Esophagus (tissue), 2 donors: ENCODE data around the gene FIG4. TPM values are rescaled to one million over a fixed set of nuclear protein-coding genes. Genes with fewer than 3 reads are reported as not detected.

Experiments
- H3K27ac ChIP-seq, 2 donors: one replicate each; pipeline ENCODE4 v1.5.1; 2013; ENCODE audit warnings: low read depth in 2 of 2, mild to moderate bottlenecking in 2 of 2, inconsistent platforms in 1 of 2, low read length in 1 of 2, moderate library complexity in 1 of 2
- H3K27me3 ChIP-seq, 2 donors: one replicate each; pipeline ENCODE4 v1.6.1; 2013; ENCODE audit warnings: low read length in 2 of 2, control low read depth in 1 of 2, mild to moderate bottlenecking in 1 of 2; ENCODE audit not compliant: insufficient read depth in 2 of 2, control insufficient read depth in 1 of 2
- H3K36me3 ChIP-seq, 2 donors: one replicate each; pipeline ENCODE4 v1.6.1; 2013; ENCODE audit warnings: low read length in 1 of 2; ENCODE audit not compliant: control insufficient read depth in 2 of 2, insufficient read depth in 2 of 2
- H3K4me1 ChIP-seq, 2 donors: one replicate each; pipeline ENCODE4 v1.6.1; 2013; ENCODE audit warnings: low read length in 1 of 2; ENCODE audit not compliant: control insufficient read depth in 2 of 2, insufficient read depth in 2 of 2
- H3K4me3 ChIP-seq, 2 donors: one replicate each; pipeline ENCODE4 v1.5.1; 2013; ENCODE audit warnings: low read length in 2 of 2, mild to moderate bottlenecking in 2 of 2, low read depth in 1 of 2, moderate library complexity in 1 of 2
- H3K9me3 ChIP-seq, 2 donors: one replicate each; pipeline ENCODE4 v1.6.1; 2013; ENCODE audit warnings: mild to moderate bottlenecking in 2 of 2, low read depth in 1 of 2, low read length in 1 of 2, moderate library complexity in 1 of 2; ENCODE audit not compliant: control insufficient read depth in 2 of 2, insufficient read depth in 1 of 2
- WGBS, 2 donors: extraction: QIAGEN DNeasy Blood & Tissue Kit; methylation state at CpG; one replicate each; pipeline ENCODE4 v1.1.7; 2013; 5-methylcytosine and 5-hydroxymethylcytosine counted together
- polyA plus RNA-seq, 2 donors: library from polyadenylated mRNA; stranded (reverse); fragments of 200-250 nt; gene quantifications; one replicate each; pipeline ENCODE4 v1.2.3, GENCODE V29; 2013
- donor health status: healthy with polysubstance abuse.
- donor health status: Bipolar disorder and iron deficiency.

FIG4 gene
- 1 to 10 TPM; 5.2 to 6.6 TPM for polyA plus RNA-seq

DNA sequence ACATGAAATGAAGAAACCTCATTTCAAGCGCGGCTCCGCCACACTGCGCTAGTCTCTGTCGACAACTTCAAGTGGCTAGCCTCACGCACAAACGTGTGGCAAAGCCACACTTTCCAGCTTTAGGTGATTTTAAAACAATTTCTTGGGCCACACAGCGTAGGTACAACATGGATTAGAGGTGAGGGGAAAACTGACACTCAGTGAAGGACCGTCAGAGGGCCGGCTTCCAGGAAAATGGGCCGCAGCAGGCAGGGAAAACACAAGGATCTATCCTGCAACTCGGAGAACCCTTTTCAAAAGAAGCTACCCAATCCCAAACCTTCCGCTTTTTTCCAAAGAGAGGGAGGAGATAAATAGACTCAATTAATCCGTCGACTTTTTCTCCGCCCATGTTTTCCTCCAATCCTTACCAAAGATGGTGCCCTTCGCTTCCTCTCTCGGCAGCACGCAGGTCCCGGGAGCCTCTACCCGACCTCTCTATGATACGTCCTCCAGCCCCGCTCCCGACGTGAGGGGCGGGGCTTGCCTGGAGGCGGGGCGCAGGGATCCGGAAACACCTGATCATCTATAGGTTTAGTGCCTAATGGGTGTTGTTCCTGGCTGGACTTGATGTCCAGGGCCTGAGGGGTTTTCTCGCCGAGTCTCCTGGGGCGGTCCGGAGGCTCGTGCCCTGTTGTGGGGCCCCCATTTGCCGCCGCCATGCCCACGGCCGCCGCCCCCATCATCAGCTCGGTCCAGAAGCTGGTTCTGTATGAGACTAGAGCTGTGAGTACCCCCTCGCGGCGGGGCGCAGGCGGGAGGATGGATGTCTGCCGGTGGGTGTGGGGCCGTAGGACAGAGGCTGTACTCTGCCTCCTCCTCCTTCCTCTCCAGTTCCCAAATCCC, at the start of gene FIG4, which contains the start of gene AK9:
TSS of gene FIG4 (plus strand) at position 560 of the 885 bp plus-strand sequence. CDS start at position 700, 140 bp downstream.
TSS of gene AK9 (minus strand) at position 466 of the 885 bp plus-strand sequence. CDS start 15,457 bp downstream, outside the sequence.
- no peaks in the 10 kb centered on the region for H3K27me3 ChIP-seq
- H3K27ac ChIP-seq: peak within 1 kb of the TSS; percentile 86 to 93
- H3K4me3 ChIP-seq: peak within 1 kb of the TSS; percentile 82 to 86
- H3K4me1 ChIP-seq: peaks cover 0 to 3% of the 10 kb centered on the region in 2 donors
- no peaks in the 10 kb centered on the region for H3K36me3 ChIP-seq
- H3K9me3 ChIP-seq: no peaks in the 10 kb centered on the region
- WGBS, 2 donors: 0 to 1% methylated on average over 47 of the region's 47 CpGs

DNA sequence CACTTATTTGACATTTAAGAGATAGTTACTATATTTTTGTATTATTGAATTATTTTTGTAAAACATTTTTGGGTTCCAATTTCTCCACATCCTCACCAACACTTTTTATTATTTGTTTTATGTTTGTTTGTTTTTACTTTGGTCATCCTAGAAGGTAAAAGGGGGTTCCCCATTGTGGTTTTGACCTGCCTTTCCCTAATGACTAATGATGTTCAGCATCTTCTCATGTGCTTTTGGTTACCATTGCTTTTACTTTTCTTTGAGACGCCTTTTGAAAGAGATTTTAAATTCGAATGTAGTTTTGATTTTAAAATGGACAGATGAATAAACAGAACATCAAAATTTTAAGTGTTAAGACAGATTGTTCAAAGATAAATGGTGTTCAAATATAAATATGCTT, 47.0 kb upstream of the FIG4 start:
- no peaks in the 10 kb centered on the region for H3K36me3 ChIP-seq
- no peak overlapping the region for H3K4me3 ChIP-seq
- WGBS, 2 donors: 82 to 92% methylated on average over 2 of the region's 2 CpGs
- H3K4me1 ChIP-seq: no peaks in the 10 kb centered on the region
- no peak overlapping the region for H3K27ac ChIP-seq
- peaks cover 0 to 2% of the 10 kb centered on the region in 2 donors for H3K9me3 ChIP-seq
- no peaks in the 10 kb centered on the region for H3K27me3 ChIP-seq

DNA sequence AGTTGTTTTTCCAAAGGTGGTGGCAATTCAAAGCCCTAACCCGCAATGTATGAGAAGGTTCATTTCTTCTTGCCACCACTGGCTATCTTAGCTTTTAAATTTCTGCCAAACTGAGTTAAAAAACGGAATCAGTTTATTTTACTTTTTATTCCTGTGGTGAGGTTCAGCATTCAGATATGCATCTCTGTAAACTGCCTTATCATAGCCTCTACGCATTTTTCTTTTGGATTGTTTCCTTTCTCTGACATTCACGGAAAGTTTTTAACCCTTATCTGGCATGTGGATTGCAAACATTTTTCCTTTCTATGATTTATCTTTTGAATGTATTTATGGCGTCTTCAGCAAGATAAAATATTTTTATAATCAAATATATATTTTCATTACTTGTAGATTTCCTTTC, 37.8 kb upstream of the FIG4 start:
- no peaks in the 10 kb centered on the region for H3K4me1 ChIP-seq
- no peaks in the 10 kb centered on the region for H3K27me3 ChIP-seq
- 58 to 78% methylated on average over 5 of the region's 5 CpGs for WGBS, 2 donors
- H3K27ac ChIP-seq: no peak overlapping the region
- no peaks in the 10 kb centered on the region for H3K36me3 ChIP-seq
- H3K4me3 ChIP-seq: no peak overlapping the region
- no peaks in the 10 kb centered on the region for H3K9me3 ChIP-seq

DNA sequence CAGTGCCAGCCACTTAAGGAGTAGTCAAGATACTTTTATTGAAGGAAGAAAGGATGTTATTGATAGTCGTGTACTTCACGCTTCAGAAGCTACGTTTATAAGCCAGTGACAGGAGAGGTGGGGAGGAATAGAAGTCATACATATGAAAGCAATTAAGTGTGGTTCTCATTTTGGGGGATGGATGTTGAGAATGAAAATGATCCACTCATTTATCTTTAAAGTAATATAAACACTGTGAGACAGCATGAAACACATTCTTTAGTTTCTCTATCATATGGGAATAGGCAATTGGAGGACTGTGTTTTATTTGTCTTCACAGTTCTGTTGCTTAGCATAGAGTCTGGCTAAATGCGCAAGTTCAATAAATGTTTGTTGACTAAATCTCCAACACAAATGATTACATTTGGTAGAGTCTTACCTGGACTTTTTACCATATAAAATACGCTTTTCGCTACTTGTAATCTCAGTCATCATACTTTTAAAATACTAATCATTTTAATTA, 35.3 kb upstream of the FIG4 start:
- 86 to 90% methylated on average over 6 of the region's 6 CpGs for WGBS, 2 donors
- Histone ChIP-seq H3K4me1 (no peaks in the 10 kb centered on the region), H3K36me3 (no peaks in the 10 kb centered on the region), H3K27me3 (no peaks in the 10 kb centered on the region), H3K4me3 (no peak overlapping the region), H3K9me3 (no peaks in the 10 kb centered on the region), H3K27ac (no peak overlapping the region)

DNA sequence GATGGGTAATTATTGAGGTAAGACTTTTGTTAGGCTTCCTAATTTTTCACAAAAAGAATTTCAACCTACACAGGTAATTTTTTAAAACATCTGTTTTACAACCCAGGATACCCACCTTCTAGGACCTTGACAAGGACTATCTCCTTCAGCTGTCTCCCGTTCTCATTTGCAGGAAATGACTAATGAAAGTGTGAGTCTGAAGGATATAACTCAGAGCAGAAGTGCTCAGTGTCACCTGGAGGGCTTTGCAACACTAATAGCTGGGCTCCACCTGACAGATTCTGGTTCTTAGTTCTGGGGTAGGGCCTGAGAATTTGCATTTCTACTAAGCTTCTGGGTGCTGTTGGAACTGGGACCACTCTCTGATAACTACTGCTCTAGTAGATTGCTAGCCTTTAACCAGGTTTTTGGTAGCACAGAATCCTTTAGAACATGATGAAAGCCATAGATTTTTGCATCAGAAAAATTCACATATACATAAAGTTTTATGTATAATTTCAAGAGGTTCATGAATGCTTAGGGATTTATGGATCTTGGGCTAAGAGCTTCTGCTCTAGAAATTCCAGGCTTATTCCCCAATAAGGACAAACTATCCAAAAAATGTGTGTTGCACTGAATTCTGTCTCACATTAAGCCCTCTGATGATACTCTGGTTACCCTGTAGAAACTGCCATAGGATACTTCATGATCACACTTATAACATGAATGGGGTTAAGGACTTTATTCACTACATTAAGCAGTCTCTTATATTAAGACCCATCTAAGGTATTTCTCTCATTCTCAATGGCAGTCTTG, 30.4 kb upstream of the FIG4 start:
- no peak overlapping the region for H3K4me3 ChIP-seq
- H3K9me3 ChIP-seq: no peaks in the 10 kb centered on the region
- no peak overlapping the region for H3K27ac ChIP-seq
- 47 to 51% methylated on average over 1 of the region's 1 CpG for WGBS, 2 donors
- no peaks in the 10 kb centered on the region for H3K36me3 ChIP-seq
- no peaks in the 10 kb centered on the region for H3K27me3 ChIP-seq
- no peaks in the 10 kb centered on the region for H3K4me1 ChIP-seq

DNA sequence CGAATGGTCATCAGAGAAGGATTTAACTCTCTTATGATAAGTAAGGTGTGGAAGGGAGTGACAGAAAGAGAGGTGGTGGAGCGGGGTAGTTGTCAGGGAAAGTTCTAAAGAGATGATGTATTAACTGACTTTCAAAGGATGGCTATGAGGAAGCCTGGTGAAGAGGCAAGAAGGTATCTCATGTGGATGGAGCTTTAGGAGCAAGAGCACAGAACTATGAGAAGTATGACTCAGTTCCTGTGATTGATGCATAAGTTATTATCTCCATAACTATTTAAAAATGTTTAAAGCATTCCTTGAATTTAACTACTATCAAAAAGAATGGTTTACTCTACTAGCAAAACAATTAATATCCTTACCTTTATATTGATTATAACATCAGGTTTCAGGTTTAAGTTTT, 28.9 kb upstream of the FIG4 start:
- 89 to 96% methylated on average over 2 of the region's 2 CpGs for WGBS, 2 donors
- H3K4me3 ChIP-seq: no peak overlapping the region

DNA sequence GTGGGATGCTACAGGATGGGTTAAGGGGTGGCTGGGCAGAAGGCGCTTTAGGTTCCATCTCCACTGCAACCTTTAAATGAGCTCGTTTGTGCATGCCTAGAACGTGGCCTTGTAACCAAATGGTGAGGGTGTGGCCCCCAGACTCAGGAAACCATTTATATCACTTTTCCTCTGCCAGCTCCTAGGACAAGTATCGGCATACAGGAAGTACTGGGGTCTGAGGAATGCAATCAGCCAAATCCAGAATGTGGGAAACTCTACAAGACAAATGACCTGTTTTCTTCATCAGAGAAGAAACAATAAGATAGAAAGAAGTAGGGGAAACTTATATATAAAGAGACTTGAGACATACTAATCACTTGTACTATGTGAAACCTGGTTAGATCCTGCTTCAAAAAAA, 21.3 kb upstream of the FIG4 start:
- Histone ChIP-seq H3K27me3 (no peaks in the 10 kb centered on the region), H3K9me3 (no peaks in the 10 kb centered on the region), H3K4me1 (no peaks in the 10 kb centered on the region), H3K36me3 (no peaks in the 10 kb centered on the region), H3K27ac (no peak overlapping the region), H3K4me3 (no peak overlapping the region)
- WGBS, 2 donors: 69 to 81% methylated on average over 4 of the region's 4 CpGs

More for the DNA sequence above, 28.9 kb upstream of the FIG4 start:
- no peak overlapping the region for H3K27ac ChIP-seq
- H3K4me1 ChIP-seq: no peaks in the 10 kb centered on the region
- H3K9me3 ChIP-seq: no peaks in the 10 kb centered on the region
- no peaks in the 10 kb centered on the region for H3K36me3 ChIP-seq
- H3K27me3 ChIP-seq: no peaks in the 10 kb centered on the region

DNA sequence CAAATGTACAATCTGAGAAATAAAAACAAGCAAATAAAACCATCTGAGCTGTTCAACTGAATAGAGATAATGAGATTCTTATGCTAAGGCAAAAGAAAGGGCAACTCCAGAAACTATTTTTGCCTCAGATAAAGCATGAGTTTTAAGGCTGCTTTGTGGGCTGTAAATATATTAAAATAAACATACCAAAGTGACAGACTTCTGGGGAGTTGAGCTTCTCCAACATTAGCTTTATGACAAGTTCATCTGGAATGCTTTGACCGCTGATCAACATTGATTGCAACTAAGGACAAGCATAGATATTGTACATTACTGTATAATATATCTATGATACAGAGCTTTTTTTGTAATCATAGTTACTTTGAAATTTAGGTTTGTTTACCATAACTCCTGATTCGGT, 19.4 kb upstream of the FIG4 start:
- Histone ChIP-seq H3K9me3 (no peaks in the 10 kb centered on the region), H3K4me3 (no peak overlapping the region), H3K27ac (no peak overlapping the region), H3K36me3 (no peaks in the 10 kb centered on the region), H3K27me3 (no peaks in the 10 kb centered on the region), H3K4me1 (no peaks in the 10 kb centered on the region)
- WGBS, 2 donors: 81 to 84% methylated on average over 2 of the region's 2 CpGs

DNA sequence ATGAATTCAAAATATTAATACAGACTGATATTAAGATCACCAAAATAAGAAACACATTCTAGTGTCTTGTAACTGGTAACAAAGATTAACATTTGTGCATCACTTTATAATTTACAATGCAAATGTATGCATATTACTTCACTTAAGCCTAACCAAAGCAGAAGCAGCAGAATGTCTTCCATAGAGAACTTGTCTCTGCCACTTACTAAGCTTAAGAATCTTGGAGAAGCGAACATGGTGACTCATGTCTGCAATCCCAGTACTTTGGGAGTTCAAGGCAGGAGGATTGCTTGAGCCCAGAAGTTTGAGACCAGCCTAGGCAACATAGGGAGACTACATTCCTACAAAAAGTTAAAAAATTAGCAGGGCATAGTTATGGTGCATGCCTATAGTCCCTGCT, 18.9 kb upstream of the FIG4 start:
- Histone ChIP-seq H3K27ac (no peak overlapping the region), H3K9me3 (no peaks in the 10 kb centered on the region), H3K27me3 (no peaks in the 10 kb centered on the region), H3K4me3 (no peak overlapping the region), H3K36me3 (no peaks in the 10 kb centered on the region), H3K4me1 (no peaks in the 10 kb centered on the region)
- WGBS, 2 donors: 89 to 92% methylated on average over 1 of the region's 1 CpG
